Motor neuron (in vitro differentiated cells): ENCODE results near the gene HS2ST1. TPM values are rescaled to one million over a fixed set of nuclear protein-coding genes. Genes with fewer than 3 reads are reported as not detected.
"Not testable (repeated sequence)": the region's sequence is repeated elsewhere in the genome, so short reads cannot be mapped to it uniquely, and the experiment has no call there.

Experiments
- ATAC-seq, 8 experiments: fragments of 200-7000 bp; cut with Tn5 transposase; replicated peaks in 6 of 8; 2 replicates each; pipeline ENCODE4 v1.8.0; 2021; ENCODE audit warnings: mild to moderate bottlenecking in 8 of 8, moderate library complexity in 8 of 8
- H3K27ac ChIP-seq, 2 donors: fragments of 250-450 bp; sonication (Bioruptor Pico); 2 replicates each; pipeline ENCODE4 v1.9.0; 2021; ENCODE audit warnings: antibody characterized with exemption in 2 of 2, mild to moderate bottlenecking in 2 of 2, moderate library complexity in 1 of 2
- H3K4me1 ChIP-seq, 2 donors: fragments of 250-450 bp; sonication (Bioruptor Pico); replicated peaks in 1 of 2; 2 replicates each; pipeline ENCODE4 v1.6.1; 2021; ENCODE audit warnings: antibody characterized with exemption in 2 of 2, mild to moderate bottlenecking in 2 of 2, moderate library complexity in 1 of 2
- H3K4me3 ChIP-seq, 5 donors: fragments of 250-450 bp; sonication (Bioruptor Pico); 2 replicates each; pipeline ENCODE4 v1.9.0; 2021; ENCODE audit warnings: antibody characterized with exemption in 5 of 5, mild to moderate bottlenecking in 5 of 5, moderate library complexity in 4 of 5
- WGBS, 10 experiments: fragments of 450-650 bp; shearing (Covaris generic); methylation state at CpG; one replicate each; pipeline ENCODE4 v1.0.0; 2022; 5-methylcytosine and 5-hydroxymethylcytosine counted together
- in situ Hi-C, 9 experiments: fragments of 400-800 bp; cut with MboI; loops; one replicate each; pipeline ENCODE4 v1.15.0; 2021; ENCODE audit warnings: low sequenced_read_pairs in 9 of 9, low pct_unique_long_range_greater_than_20kb in 2 of 9; ENCODE audit not compliant: unreplicated experiment in 9 of 9
- total RNA-seq, 8 experiments: library from RNA; unstranded; fragments of 300-600 nt; gene quantifications; 2 replicates each; pipeline versions ENCODE4 v1.2.3 to v1.2.4, GENCODE V29; 2022

The HS2ST1 gene
- total RNA-seq, 8 experiments from 2014 or later: 12.2 to 43.6 (median 23.0) TPM

DNA sequence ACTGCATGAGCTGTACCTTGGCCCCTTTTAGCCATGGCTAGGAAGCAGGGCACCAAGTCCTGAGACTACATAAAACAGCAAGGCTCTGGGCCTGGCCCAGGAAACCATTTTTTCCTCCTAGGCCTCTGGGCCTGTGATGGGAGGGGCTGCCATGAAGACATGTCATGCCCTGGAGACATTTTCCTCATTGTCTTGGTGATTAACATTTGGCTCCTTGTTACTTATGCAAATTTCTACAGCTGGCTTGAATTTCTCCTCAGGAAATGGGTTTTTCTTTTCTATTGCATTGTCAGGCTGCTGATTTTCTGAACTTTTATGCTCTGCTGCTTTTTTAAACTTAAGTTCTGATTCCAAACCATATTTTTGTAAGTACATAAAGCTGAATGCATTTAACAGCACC lies 99.0 kb downstream of the HS2ST1 start:
- in situ Hi-C loops, H3K4me3 ChIP-seq: not testable (repeated sequence)

DNA sequence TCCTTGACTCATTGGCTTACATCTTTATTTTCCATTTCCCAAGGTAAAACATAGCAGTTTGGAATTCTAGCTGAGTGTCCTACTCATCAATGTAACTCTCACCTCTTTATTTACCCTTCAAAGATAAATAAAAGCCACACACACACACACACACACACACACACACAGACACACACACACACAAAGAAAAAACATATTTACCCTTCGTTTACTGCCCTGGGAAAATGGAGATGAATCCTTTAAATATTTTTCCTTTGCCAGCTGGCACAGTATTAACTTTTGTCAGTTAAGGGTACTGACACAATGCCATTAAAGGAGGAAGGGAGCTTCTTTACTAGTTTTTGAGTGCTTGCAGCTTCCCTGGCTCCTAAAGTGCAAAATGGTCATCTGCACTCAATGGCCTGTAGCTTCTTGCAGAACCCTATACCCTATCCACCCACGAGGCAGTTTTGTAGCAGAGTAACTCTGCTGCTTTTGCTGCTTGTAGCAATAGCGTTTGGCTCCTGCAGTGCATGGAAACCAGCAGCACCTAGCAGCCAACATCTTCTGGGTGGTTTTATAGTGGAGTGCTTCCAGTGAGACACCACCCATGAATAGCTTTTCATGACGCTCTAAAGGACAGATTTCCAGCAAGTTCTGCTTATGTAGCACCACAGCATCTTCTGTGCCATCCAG lies 103.7 kb downstream of the HS2ST1 start:
- WGBS, 10 experiments: 0 to 100% (median 75%) methylated on average over 1 to 4 of the region's 4 CpGs; no CpG with 5 or more reads in 1 of the 10 experiments
- in situ Hi-C loops: no loop called here
- H3K27ac ChIP-seq: no peak overlapping the region
- no peaks in the 10 kb centered on the region for H3K4me1 ChIP-seq
- no peak overlapping the region for H3K4me3 ChIP-seq
- peak in 1 of 8 experiments; percentile 47 for ATAC-seq

More for the DNA sequence above, 99.0 kb downstream of the HS2ST1 start:
- not testable (repeated sequence) for H3K4me1 ChIP-seq, H3K27ac ChIP-seq, ATAC-seq

DNA sequence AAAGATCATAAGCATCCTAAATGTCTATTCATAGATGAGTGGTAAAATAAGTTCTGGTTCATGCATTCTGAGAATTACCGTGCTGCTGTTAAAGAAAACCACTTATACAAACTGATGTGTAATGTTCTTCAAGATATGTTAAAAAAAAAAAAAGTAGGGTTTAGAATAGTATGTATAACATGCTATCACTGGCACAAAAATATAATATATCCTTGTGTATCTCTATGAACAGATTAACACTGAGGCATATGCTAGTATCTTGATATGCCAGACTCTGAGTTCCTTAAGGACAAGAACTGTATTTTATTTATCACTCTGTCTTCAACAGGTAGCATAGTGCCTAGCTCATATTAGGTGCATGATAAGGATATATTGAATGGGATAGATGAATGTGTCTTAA lies 108.9 kb downstream of the HS2ST1 start:
- Histone ChIP-seq H3K4me1 (peaks cover 0 to 4% of the 10 kb centered on the region in 2 donors), H3K4me3 (no peak overlapping the region), H3K27ac (no peak overlapping the region)
- in situ Hi-C loops: no loop called here
- no peak for ATAC-seq
- WGBS, 10 experiments: 0 to 100% (median 21%) methylated on average over 1 of the region's 1 CpG; no CpG with 5 or more reads in 2 of the 10 experiments

DNA sequence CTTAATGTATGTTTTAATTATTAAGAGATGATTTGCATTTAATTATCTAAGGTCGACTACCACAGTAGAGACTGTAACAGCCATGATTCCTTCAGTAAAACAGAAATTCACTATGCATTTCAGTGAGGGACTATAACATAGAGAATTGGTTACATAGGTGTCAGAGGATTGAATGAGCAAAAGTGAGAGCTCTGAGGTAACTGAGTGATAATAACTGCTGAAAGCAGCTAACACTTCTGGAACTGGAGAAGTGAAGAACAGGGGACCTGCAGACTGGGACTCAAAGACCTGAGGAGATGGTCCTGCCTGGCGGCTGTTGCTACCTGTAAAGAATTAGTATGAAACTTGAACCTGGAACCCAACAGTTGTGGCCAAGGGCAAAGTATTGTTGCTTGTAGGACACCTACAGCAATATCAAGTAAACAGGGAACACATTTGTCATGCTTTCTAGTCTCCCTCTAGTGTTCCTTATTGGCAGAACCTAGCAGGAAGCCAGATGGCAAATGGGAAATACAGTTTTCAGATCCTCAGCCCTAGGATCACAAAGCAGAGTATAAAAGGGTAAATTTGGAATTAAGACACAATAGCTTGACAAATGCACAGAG lies 110.6 kb downstream of the HS2ST1 start:
- Histone ChIP-seq H3K4me3 (no peak overlapping the region), H3K4me1 (peaks cover 0 to 4% of the 10 kb centered on the region in 2 donors), H3K27ac (no peak overlapping the region)
- in situ Hi-C loops: no loop called here
- 43 to 95% (median 93%) methylated on average over 1 to 2 of the region's 2 CpGs; no CpG with 5 or more reads in 1 of the 10 experiments for WGBS, 10 experiments
- ATAC-seq: peak; percentile 65 to 89 (median 74)

DNA sequence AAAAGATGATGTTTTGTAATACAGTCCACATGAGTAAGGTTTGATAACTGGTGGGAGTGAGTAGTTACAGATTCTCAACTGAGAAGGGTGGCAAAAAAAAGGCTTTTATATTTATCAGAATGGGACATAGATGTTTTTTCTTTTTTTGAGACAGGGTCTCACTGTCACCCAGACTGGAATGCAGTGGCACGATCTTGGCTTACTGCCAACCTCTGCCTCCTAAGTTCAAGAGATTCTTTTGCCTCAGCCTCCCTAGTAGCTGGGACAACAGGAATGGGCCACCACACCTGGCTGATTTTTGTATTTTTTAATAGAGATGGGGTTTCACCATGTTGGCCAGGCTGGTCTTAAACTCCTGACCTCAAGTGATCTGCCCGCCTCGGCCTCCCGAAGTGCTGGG lies 113.1 kb downstream of the HS2ST1 start:
- in situ Hi-C loops, H3K4me3 ChIP-seq, H3K4me1 ChIP-seq, H3K27ac ChIP-seq, ATAC-seq: not testable (repeated sequence)
- 0 to 100% (median 93%) methylated on average over 1 to 4 of the region's 4 CpGs; no CpG with 5 or more reads in 2 of the 10 experiments for WGBS, 10 experiments

DNA sequence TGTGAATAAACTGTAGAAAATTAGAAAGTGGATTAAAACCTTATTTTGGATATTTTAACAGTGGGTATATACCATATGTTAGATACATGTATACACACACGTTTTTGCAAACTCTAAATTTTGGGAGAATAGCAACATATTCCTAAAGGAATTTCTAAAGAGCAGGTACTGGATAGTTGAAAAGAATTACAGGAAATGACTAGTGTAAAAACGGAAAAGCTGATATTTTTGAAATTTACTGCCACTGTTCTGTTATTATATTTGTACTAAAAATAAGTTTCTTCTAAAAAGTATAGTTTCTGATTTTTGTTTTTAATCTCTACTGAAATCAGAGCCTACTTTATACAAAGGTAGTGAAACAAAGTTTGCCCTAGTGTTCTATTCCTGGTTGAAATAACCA lies 114.1 kb downstream of the HS2ST1 start:
- no peak overlapping the region for H3K27ac ChIP-seq
- H3K4me1 ChIP-seq: peaks cover 0 to 4% of the 10 kb centered on the region in 2 donors
- H3K4me3 ChIP-seq: no peak overlapping the region
- in situ Hi-C loops: no loop called here
- ATAC-seq: no peak
- 80 to 100% (median 93%) methylated on average over 1 to 2 of the region's 2 CpGs for WGBS, 10 experiments

DNA sequence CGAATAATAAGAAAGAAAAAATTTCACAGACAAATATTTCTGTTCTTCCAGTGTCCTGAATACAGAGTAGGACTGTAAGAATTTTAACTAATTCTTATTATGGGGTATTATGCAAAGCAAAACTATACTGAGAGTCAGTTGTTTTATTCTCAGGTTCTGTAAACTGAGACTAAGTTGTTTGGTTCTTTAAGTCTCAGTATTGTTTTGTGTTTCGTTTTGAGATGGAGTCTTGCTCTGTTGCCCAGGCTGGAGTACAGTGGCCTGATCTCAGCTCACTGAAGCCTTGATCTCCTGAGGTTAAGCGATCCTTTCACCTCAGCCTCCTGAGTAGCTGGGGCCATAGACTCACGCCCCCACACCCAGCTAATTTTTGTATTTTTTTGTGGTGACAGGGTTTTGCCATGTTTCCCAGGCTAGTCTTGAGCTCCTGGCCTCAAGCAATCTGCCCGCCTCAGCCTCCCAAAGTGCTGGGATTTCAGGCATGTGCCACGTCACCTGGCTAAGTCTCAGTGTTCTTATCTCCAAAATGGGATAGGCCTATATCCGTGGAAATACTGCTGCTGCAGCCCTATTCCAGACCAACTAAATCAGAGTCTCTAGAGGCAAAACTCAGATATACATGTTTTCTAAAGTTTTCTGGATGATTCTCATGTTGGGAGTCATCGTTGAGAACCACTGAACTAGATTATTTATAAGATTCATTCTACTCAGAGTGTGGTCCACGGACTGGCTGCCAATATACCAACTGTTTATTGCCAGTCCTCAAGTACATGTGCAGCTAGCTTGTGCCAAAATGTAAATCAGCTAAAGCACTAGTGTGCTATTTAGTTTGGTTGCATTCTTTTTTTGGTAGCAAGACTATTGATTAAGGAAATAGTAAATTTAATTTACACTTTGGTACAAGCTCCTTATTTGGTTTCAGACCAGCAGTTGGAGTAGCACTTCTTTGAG lies 116.6 kb downstream of the HS2ST1 start:
- Histone ChIP-seq H3K4me1 (no peaks in the 10 kb centered on the region), H3K27ac (no peak overlapping the region), H3K4me3 (no peak overlapping the region)
- no peak for ATAC-seq
- 77 to 100% (median 90%) methylated on average over 2 to 9 of the region's 9 CpGs for WGBS, 10 experiments
- in situ Hi-C loops: no loop called here

DNA sequence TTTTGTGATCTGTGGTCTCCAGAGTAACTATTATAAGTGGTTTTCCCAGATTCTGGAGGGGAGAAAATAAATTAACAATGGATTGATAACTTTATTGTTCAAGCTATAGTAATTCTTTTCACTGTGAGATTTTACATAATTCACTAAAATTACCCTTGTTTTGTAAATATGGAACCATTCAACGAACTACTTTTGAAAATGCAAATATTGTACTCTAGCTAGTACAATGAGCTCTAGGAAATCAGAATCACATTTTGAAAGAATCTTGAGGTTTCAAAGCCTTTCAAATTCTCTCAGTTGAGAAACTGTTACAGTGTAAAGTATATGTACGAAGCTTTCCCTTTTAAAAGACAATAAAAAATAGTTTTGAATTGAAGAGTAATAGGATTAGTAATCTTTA lies 119.9 kb downstream of the HS2ST1 start:
- ATAC-seq: no peak
- no peak overlapping the region for H3K4me3 ChIP-seq
- 0 to 90% (median 59%) methylated on average over 1 to 2 of the region's 2 CpGs; no CpG with 5 or more reads in 1 of the 10 experiments for WGBS, 10 experiments
- in situ Hi-C loops: no loop called here
- no peak overlapping the region for H3K27ac ChIP-seq
- no peaks in the 10 kb centered on the region for H3K4me1 ChIP-seq

DNA sequence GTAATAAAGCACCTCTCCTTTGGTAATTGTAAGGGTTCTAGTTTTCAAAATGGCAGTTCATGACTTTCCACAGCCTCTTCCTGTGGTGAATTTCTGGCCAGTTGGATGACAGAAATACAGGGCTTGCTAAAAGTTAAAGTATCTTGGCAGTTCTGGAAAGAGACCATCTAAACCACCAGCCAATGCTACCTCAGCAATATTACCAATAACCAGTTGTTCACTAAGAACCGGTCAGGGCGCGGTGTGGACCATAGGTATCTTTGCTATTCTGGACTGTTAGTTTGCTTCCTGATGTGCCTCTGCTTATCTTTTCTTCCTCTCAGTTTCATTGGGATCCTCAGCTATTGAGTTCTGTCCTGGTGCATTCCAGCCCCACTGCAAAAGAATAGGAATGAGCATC lies 124.7 kb downstream of the HS2ST1 start:
- no peak for ATAC-seq
- 80 to 100% (median 95%) methylated on average over 1 to 3 of the region's 3 CpGs; no CpG with 5 or more reads in 2 of the 10 experiments for WGBS, 10 experiments
- Histone ChIP-seq H3K27ac (no peak overlapping the region), H3K4me3 (no peak overlapping the region), H3K4me1 (no peaks in the 10 kb centered on the region)
- in situ Hi-C loops: no loop called here

DNA sequence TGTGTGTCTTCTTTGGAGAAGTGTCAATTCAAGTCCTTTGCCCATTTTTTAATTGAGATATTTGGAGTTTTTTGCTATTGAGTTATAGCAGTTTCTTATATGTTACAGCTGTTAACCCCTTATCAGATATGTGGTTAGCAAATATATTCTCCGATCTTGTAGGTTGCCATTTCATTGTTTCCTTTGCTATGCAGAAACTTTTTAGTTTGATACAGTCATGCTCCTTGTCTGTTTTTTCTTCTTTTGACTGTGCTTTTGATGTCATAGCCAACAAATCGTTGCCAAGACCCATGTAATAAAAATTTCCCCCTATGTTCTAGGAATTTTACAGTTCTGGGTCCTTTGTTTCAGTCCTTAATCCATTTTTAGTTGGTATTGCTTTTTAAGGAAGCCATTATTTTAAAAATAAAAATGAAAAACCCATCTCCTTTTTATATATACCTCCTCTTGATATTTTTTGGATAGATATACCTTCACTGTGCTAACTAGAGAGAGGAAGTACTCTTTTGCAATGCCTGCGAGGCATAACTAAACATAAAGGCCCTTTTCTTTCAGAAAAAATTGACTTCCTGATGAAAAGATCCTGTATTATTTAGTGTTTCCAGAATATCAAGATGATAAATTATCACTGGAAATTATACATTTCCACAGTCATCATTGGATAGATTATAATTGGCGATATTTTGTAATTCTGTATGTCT lies 127.8 kb downstream of the HS2ST1 start:
- no peak for ATAC-seq
- WGBS, 10 experiments: 81 to 100% (median 95%) methylated on average over 2 to 4 of the region's 4 CpGs
- in situ Hi-C loops: no loop called here

DNA sequence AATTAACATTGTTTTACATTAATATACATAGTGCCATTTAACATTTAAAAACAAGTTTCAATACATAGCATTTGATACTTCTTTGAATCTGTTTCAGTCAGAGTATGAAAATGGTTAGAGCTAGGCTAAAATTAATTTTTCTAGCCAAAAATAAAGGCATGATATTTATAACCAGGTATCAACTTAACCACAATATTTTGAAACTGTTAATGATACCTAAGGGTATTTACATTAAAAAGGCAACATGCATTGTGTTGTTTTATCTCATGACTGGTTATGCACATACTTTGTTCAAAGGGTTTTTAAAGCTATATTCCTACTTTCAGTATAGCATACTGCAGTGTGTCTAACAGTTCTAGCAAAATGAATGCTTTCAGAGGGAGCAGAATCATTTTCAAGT lies 130.0 kb downstream of the HS2ST1 start:
- Histone ChIP-seq H3K27ac (no peak overlapping the region), H3K4me1 (no peaks in the 10 kb centered on the region), H3K4me3 (no peak overlapping the region)
- in situ Hi-C loops: no loop called here
- peak in 2 of 8 experiments; percentile 22 to 46 for ATAC-seq

More for the DNA sequence above, 127.8 kb downstream of the HS2ST1 start:
- Histone ChIP-seq H3K4me3 (no peak overlapping the region), H3K4me1 (no peaks in the 10 kb centered on the region), H3K27ac (no peak overlapping the region)

DNA sequence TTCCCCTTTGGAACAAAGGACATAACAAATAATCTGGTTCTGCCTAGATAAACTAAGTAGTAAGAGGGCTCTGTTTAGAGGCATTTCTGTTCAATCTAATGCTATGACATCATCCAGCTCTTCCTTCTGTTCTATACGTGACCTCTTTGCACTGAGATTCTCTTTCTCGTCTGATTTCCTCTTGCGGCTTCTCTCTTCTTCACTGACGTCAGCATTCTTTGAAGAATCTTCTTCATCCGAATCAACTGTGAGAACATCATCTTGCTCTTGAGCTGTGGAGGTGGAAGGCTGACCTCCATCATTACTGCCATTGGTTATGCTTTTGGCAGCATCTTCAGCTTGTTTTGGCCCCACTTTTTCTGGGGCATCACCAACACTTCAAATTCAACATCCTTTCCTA lies 130.4 kb downstream of the HS2ST1 start:
- WGBS, 10 experiments: 60 to 100% (median 91%) methylated on average over 1 to 5 of the region's 5 CpGs
- H3K4me3 ChIP-seq: no peak overlapping the region
- no peaks in the 10 kb centered on the region for H3K4me1 ChIP-seq
- peak in 5 of 8 experiments; percentile 43 to 77 (median 56) for ATAC-seq
- no peak overlapping the region for H3K27ac ChIP-seq
- in situ Hi-C loops: no loop called here
